GM21528 (cell line): ENCODE results near the gene RUNX2.
A peak's percentile ranks its signal among the peaks of the same experiment; 100 is the strongest.

Experiments
- ATAC-seq: cut with Tn5 transposase; IDR thresholded peaks from one replicate; pipeline ENCODE4 v1.9.1; 2021; ENCODE audit warnings: mild to moderate bottlenecking, moderate library complexity; ENCODE audit not compliant: unreplicated experiment, low FRiP score

The RUNX2 gene

GRCh38 chr6:45477790-45478189, 149.7 kb downstream of the RUNX2 start:
- no peak for ATAC-seq

GRCh38 chr6:45478240-45478639, 150.1 kb downstream of the RUNX2 start:
- no peak for ATAC-seq

- peak; percentile 81 for ATAC-seq
These were observed 152.0 kb downstream of the RUNX2 start for GRCh38 chr6:45479834-45480751.

GRCh38 chr6:45480752-45481415, 152.8 kb downstream of the RUNX2 start:
- no peak for ATAC-seq

GRCh38 chr6:45483021-45483420, 154.9 kb downstream of the RUNX2 start:
- ATAC-seq = no peak

- no peak for ATAC-seq
These were observed 155.4 kb downstream of the RUNX2 start for GRCh38 chr6:45483501-45483900.

- ATAC-seq = no peak
These were observed 158.6 kb downstream of the RUNX2 start for GRCh38 chr6:45486736-45487135.

GRCh38 chr6:45487645-45488044, 159.5 kb downstream of the RUNX2 start:
- ATAC-seq = no peak

- ATAC-seq = no peak
These were observed 160.1 kb downstream of the RUNX2 start for GRCh38 chr6:45488269-45488668.

GRCh38 chr6:45488889-45489288, 160.8 kb downstream of the RUNX2 start:
- no peak for ATAC-seq

GRCh38 chr6:45491048-45491735, 163.1 kb downstream of the RUNX2 start:
- ATAC-seq = no peak

GRCh38 chr6:45491874-45492273, 163.7 kb downstream of the RUNX2 start:
- ATAC-seq = no peak

- no peak for ATAC-seq
These were observed 165.6 kb downstream of the RUNX2 start for GRCh38 chr6:45493761-45494160.

GRCh38 chr6:45494416-45495135, 166.4 kb downstream of the RUNX2 start:
- no peak for ATAC-seq

- no peak for ATAC-seq
These were observed 167.4 kb downstream of the RUNX2 start for GRCh38 chr6:45495429-45496084.

GRCh38 chr6:45496085-45496433, 167.9 kb downstream of the RUNX2 start:
- ATAC-seq = no peak

GRCh38 chr6:45498591-45498990, 170.5 kb downstream of the RUNX2 start:
- ATAC-seq = no peak

- no peak for ATAC-seq
These were observed 173.0 kb downstream of the RUNX2 start for GRCh38 chr6:45500924-45501816.

GRCh38 chr6:45502456-45502855, 174.3 kb downstream of the RUNX2 start:
- no peak for ATAC-seq
